ENCODE data around the gene MESP1.
"Not testable (repeated sequence)": the region's sequence is repeated elsewhere in the genome, so short reads cannot be mapped to it uniquely, and the experiment has no call there.

Gene MESP1

GRCh38 chr15:89750560-89751542 is at the start of gene MESP1:
Gene MESP1, minus strand, starts transcription at chr15:89751249. Its CDS starts 18 bp downstream, at chr15:89751231.
- peak; percentile 71 to 76 (median 74) for DNase-seq (ENCODE audit: low read depth in 2 of 3, low spot score in 2 of 3)

- no peak for DNase-seq (ENCODE audit: low read depth in 2 of 3, low spot score in 2 of 3)
Measured at GRCh38 chr15:89799918-89800498, 49.0 kb upstream of the MESP1 start.

- no peak for DNase-seq (ENCODE audit: low read depth in 2 of 3, low spot score in 2 of 3)
Measured at GRCh38 chr15:89799011-89799911, 48.2 kb upstream of the MESP1 start.

GRCh38 chr15:89797678-89798201 is 46.7 kb upstream of the MESP1 start:
- no peak for DNase-seq (ENCODE audit: low read depth in 2 of 3, low spot score in 2 of 3)

- DNase-seq (ENCODE audit: low read depth in 2 of 3, low spot score in 2 of 3), result no peak
Measured at GRCh38 chr15:89795996-89796395, 44.9 kb upstream of the MESP1 start.

GRCh38 chr15:89794627-89795241 is 43.7 kb upstream of the MESP1 start:
- DNase-seq (ENCODE audit: low read depth in 2 of 3, low spot score in 2 of 3), result no peak

GRCh38 chr15:89792106-89792805 is 41.2 kb upstream of the MESP1 start:
- no peak for DNase-seq (ENCODE audit: low read depth in 2 of 3, low spot score in 2 of 3)

- DNase-seq (ENCODE audit: low read depth in 2 of 3, low spot score in 2 of 3), result no peak
Measured at GRCh38 chr15:89790661-89791060, 39.6 kb upstream of the MESP1 start.

GRCh38 chr15:89790206-89790605 is 39.2 kb upstream of the MESP1 start:
- no peak for DNase-seq (ENCODE audit: low read depth in 2 of 3, low spot score in 2 of 3)

- DNase-seq (ENCODE audit: low read depth in 2 of 3, low spot score in 2 of 3), result not testable (repeated sequence)
Measured at GRCh38 chr15:89788585-89788984, 37.5 kb upstream of the MESP1 start.

GRCh38 chr15:89787944-89788343 is 36.9 kb upstream of the MESP1 start:
- DNase-seq (ENCODE audit: low read depth in 2 of 3, low spot score in 2 of 3), result no peak

GRCh38 chr15:89785774-89786140 is 34.7 kb upstream of the MESP1 start:
- no peak for DNase-seq (ENCODE audit: low read depth in 2 of 3, low spot score in 2 of 3)

- DNase-seq (ENCODE audit: low read depth in 2 of 3, low spot score in 2 of 3), result no peak
Measured at GRCh38 chr15:89785064-89785773, 34.2 kb upstream of the MESP1 start.

- no peak for DNase-seq (ENCODE audit: low read depth in 2 of 3, low spot score in 2 of 3)
Measured at GRCh38 chr15:89784686-89784960, 33.6 kb upstream of the MESP1 start.

- no peak for DNase-seq (ENCODE audit: low read depth in 2 of 3, low spot score in 2 of 3)
Measured at GRCh38 chr15:89783861-89784685, 33.0 kb upstream of the MESP1 start.

- DNase-seq (ENCODE audit: low read depth in 2 of 3, low spot score in 2 of 3), result no peak
Measured at GRCh38 chr15:89783111-89783860, 32.2 kb upstream of the MESP1 start.

- DNase-seq (ENCODE audit: low read depth in 2 of 3, low spot score in 2 of 3), result not testable (repeated sequence)
Measured at GRCh38 chr15:89782619-89782950, 31.5 kb upstream of the MESP1 start.

- DNase-seq (ENCODE audit: low read depth in 2 of 3, low spot score in 2 of 3), result no peak
Measured at GRCh38 chr15:89781891-89782618, 31.0 kb upstream of the MESP1 start.

Measured in activated CD8-positive, alpha-beta memory T cell treated with anti-CD3 and anti-CD28 coated beads for 48 hours (primary cell).